Activated naive CD4-positive, alpha-beta T cell treated with anti-CD3 and anti-CD28 coated beads, Interleukin-2, amount 10 ng/mL, durations not matched to agents 7 days and 5 days (primary cell): Measurements from ENCODE around the gene DCUN1D4.

Experiments
- CTCF ChIA-PET: fragments of 350-600 bp; sonication (Branson Sonifier 250); formaldehyde crosslinking; loops from one replicate; lab custom pipeline; 2021; ENCODE audit warnings: antibody characterized with exemption; lab: Charles Lee
- DNase-seq: peaks from one replicate; pipeline ENCODE4 v3.0.0-alpha.2; 2020
- H3K27ac Mint-ChIP-seq: one replicate; pipeline ENCODE4 v1.8.0; 2021; ENCODE audit warnings: mild to moderate bottlenecking, moderate library complexity, mixed read lengths
- H3K27me3 Mint-ChIP-seq: one replicate; pipeline ENCODE4 v1.8.0; 2021; ENCODE audit warnings: mild to moderate bottlenecking, mixed read lengths
- H3K36me3 Mint-ChIP-seq: one replicate; pipeline ENCODE4 v1.8.0; 2021; ENCODE audit warnings: mixed read lengths
- H3K4me1 Mint-ChIP-seq: one replicate; pipeline ENCODE4 v1.8.0; 2021; ENCODE audit warnings: mixed read lengths
- H3K4me3 Mint-ChIP-seq: one replicate; pipeline ENCODE4 v1.8.0; 2021; ENCODE audit warnings: mild to moderate bottlenecking, moderate library complexity, mixed read lengths
- H3K9me3 Mint-ChIP-seq: one replicate; pipeline ENCODE4 v1.8.0; 2021; ENCODE audit warnings: mixed read lengths

Gene DCUN1D4

DNA sequence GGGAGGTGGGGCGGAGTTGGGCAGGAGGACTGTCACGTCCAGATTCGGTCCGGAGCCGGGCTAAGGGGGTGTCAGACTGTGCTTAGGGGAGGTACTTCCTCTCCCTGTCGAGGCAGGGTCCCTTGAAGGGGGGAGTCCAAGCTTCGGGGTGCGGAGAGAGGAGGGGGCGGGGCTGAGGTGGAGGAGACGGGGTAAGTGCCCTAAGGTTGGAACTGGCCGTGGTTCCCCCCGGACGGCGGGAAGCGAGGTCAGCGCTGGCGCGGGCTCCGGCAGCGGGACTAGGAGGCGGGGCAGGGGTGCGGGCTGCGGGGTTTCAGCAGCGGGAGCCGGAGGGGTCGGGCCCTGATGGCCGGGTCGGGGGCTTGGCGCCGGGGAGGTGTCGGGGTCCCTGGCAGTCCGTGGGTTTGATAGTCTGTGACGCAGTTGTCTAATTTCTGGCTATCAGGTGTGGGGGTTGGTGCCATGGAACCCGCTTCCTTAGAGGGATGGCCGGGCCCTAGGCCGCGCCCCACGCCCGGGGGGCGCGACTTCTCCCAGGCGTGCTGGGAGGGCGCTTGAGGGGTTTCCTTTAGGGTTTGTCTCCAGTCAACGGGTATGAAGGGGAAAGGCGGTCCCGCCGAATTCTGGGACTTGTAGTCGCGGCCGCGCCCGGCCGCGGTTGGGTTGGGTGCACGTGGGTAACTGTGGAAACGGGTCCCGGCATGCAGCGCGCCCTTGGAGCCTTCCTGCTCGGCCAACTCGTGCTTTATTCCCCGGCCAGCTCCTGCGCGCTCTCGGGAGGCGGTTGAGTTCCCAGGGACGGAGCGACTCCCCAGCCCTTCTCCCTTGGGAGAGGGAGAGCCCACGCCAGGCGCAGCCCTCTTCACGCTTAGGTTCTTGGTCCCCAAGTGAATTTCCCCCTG is 1.5 kb downstream of the DCUN1D4 start:
- Mint-ChIP-seq H3K4me1 (peaks cover 16% of the 10 kb centered on the region), H3K4me3 (peak overlapping the region; percentile 91), H3K36me3 (peaks cover 2% of the 10 kb centered on the region), H3K27me3 (peaks cover 9% of the 10 kb centered on the region), H3K9me3 (no peaks in the 10 kb centered on the region), H3K27ac (peak overlapping the region; percentile 78)
- peak; percentile 89 for DNase-seq
- CTCF ChIA-PET: no interaction called here

GRCh38 chr4:51845055-51845426 is 2.1 kb downstream of the DCUN1D4 start:
- CTCF ChIA-PET: no interaction called here
- Mint-ChIP-seq H3K27ac (peak overlapping the region; percentile 78), H3K36me3 (peaks cover 2% of the 10 kb centered on the region), H3K27me3 (peaks cover 9% of the 10 kb centered on the region), H3K4me1 (peaks cover 16% of the 10 kb centered on the region), H3K4me3 (peak overlapping the region; percentile 91), H3K9me3 (no peaks in the 10 kb centered on the region)
- no peak for DNase-seq

DNA sequence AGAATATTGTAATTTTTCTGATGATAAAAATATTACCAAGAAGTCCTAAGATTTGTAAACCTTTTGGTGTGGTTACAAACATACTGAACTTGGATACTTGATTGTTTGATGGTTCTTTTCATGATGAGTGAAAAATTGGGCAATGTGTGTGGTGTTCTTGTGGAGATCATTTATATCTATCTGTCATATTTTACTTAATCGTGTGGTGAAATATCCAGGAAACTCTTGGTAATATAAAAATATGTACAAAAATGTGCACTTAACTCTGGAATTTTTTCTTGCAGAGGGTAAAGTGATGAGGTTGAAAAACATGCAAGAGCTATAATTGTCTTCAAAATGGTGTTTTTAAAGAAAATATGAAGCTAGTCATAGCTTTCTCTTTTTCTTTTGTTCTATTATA is 2.8 kb downstream of the DCUN1D4 start:
- H3K36me3 Mint-ChIP-seq: peaks cover 2% of the 10 kb centered on the region
- CTCF ChIA-PET: no interaction called here
- no peaks in the 10 kb centered on the region for H3K9me3 Mint-ChIP-seq
- peaks cover 17% of the 10 kb centered on the region for H3K4me1 Mint-ChIP-seq
- H3K27ac Mint-ChIP-seq: no peak overlapping the region
- DNase-seq: no peak
- H3K4me3 Mint-ChIP-seq: no peak overlapping the region
- H3K27me3 Mint-ChIP-seq: peaks cover 9% of the 10 kb centered on the region

GRCh38 chr4:51849430-51849829 is 6.5 kb downstream of the DCUN1D4 start:
- Mint-ChIP-seq H3K4me1 (peaks cover 19% of the 10 kb centered on the region), H3K27ac (no peak overlapping the region), H3K4me3 (no peak overlapping the region), H3K27me3 (no peaks in the 10 kb centered on the region), H3K9me3 (no peaks in the 10 kb centered on the region), H3K36me3 (no peaks in the 10 kb centered on the region)
- DNase-seq: no peak
- CTCF ChIA-PET: no interaction called here

DNA sequence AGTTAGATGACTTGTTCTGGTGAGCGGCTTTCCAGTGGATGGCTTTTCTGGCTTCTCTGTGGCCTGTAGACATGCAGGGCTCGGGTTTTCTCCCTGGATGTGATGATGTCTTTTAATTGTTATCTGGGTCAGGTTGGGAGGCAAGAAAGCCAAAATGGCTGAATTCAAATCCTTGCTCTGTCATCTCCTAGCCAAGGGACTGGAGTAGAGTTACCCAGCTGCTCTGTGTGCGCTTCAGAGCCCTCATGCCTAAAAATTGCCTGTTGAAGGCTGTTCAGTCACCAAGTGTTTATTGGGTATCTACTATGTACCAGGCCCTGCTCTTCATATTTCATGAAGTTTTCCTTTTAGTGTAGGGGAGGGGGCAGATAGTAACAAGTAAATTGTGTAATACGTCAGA is 7.3 kb downstream of the DCUN1D4 start:
- no peaks in the 10 kb centered on the region for H3K9me3 Mint-ChIP-seq
- H3K27me3 Mint-ChIP-seq: no peaks in the 10 kb centered on the region
- no peak for DNase-seq
- no peak overlapping the region for H3K4me3 Mint-ChIP-seq
- no peak overlapping the region for H3K27ac Mint-ChIP-seq
- CTCF ChIA-PET: no interaction called here
- peaks cover 3% of the 10 kb centered on the region for H3K36me3 Mint-ChIP-seq
- H3K4me1 Mint-ChIP-seq: peaks cover 13% of the 10 kb centered on the region

GRCh38 chr4:51851090-51851936 is 8.4 kb downstream of the DCUN1D4 start:
- peaks cover 11% of the 10 kb centered on the region for H3K4me1 Mint-ChIP-seq

DNA sequence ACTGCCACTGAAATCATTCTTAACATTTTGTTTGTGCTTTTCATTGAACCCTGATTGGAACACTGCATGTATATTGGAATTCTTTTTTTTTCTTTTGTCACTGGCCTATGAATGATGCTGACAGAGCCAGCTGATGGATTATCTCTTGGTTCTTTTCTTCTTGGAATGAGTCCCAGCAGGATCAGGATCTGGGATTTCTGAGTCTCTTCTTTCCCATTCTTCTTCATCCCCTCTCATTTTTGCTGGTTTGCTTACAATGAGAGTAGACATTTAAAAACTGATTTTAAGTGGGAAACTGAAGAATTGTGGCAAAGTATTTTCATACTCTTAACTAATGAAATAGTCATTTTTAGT is 9.0 kb downstream of the DCUN1D4 start:
- Mint-ChIP-seq H3K27me3 (no peaks in the 10 kb centered on the region), H3K36me3 (peaks cover 5% of the 10 kb centered on the region), H3K9me3 (no peaks in the 10 kb centered on the region), H3K4me1 (peaks cover 11% of the 10 kb centered on the region), H3K4me3 (no peak overlapping the region), H3K27ac (no peak overlapping the region)
- no peak for DNase-seq
- CTCF ChIA-PET: no interaction called here

More at GRCh38 chr4:51851090-51851936, 8.4 kb downstream of the DCUN1D4 start:
- no peak for DNase-seq
- no peaks in the 10 kb centered on the region for H3K27me3 Mint-ChIP-seq
- no peaks in the 10 kb centered on the region for H3K9me3 Mint-ChIP-seq
- H3K27ac Mint-ChIP-seq: no peak overlapping the region
- H3K4me3 Mint-ChIP-seq: no peak overlapping the region
- H3K36me3 Mint-ChIP-seq: peaks cover 4% of the 10 kb centered on the region
- CTCF ChIA-PET: no interaction called here

DNA sequence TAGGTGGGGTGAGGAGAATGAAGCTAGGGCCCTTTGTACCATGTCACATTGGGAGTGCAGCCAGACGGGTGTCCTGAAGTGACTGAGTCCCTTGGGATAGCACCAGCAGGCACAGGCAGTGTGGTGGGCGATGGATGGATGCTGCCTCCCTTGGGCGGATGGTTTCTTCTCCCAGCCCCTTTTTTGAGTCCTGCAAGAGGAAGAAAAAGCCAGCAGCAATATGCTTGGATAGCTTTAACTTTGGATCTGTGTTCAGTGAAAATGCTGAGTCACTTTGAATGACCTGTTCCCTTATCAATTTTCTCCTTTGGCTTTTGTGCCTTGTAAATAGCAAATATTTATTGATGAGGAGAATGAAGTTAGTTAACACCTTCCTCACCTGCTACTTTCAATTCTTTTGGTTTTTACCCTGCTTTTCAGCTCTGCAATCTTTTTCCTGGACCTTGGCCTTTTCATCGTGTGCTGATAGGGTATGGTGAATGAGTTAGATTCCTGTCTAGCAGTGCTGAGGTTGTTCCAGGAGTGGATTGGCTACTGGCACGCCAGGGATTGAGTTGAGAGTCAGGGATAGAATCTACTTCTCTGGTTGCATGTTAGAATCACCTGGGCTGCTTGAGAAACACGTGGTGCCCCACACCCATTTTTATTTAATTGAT is 10.2 kb downstream of the DCUN1D4 start:
- H3K4me1 Mint-ChIP-seq: peaks cover 11% of the 10 kb centered on the region

GRCh38 chr4:51855270-51855669 is 12.3 kb downstream of the DCUN1D4 start:
- Mint-ChIP-seq H3K27ac (no peak overlapping the region), H3K4me3 (no peak overlapping the region), H3K36me3 (peaks cover 10% of the 10 kb centered on the region), H3K9me3 (no peaks in the 10 kb centered on the region), H3K27me3 (no peaks in the 10 kb centered on the region), H3K4me1 (peaks cover 11% of the 10 kb centered on the region)
- CTCF ChIA-PET: no interaction called here
- no peak for DNase-seq

More for the DNA sequence above, 10.2 kb downstream of the DCUN1D4 start:
- Mint-ChIP-seq H3K27me3 (no peaks in the 10 kb centered on the region), H3K4me3 (no peak overlapping the region), H3K36me3 (peaks cover 10% of the 10 kb centered on the region), H3K9me3 (no peaks in the 10 kb centered on the region), H3K27ac (no peak overlapping the region)
- no peak for DNase-seq
- CTCF ChIA-PET: no interaction called here

DNA sequence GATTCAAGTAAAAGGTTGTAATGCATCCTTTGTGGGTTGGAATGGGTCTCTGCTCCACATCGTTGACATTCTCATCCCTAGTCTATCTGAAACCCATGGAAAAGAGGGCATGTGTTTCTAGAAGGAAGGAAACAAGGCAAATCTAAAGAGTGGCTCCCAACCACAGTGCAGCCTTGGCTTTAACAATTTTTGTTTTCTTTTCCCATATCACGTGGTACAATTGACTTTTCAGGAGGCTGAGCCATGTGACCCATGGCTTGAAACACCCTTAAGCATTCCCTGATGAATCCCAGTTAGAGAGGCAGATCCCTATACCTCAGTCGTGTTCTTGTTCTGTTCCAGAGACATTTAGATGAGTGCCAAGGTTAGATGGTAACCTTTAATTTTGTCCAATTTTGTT is 12.8 kb downstream of the DCUN1D4 start:
- no peaks in the 10 kb centered on the region for H3K9me3 Mint-ChIP-seq
- DNase-seq: no peak
- H3K4me3 Mint-ChIP-seq: no peak overlapping the region
- no peaks in the 10 kb centered on the region for H3K27me3 Mint-ChIP-seq
- H3K36me3 Mint-ChIP-seq: peaks cover 10% of the 10 kb centered on the region
- CTCF ChIA-PET: no interaction called here
- H3K4me1 Mint-ChIP-seq: peaks cover 10% of the 10 kb centered on the region
- no peak overlapping the region for H3K27ac Mint-ChIP-seq

- Mint-ChIP-seq H3K27ac (no peak overlapping the region), H3K4me1 (no peaks in the 10 kb centered on the region), H3K4me3 (no peak overlapping the region), H3K9me3 (no peaks in the 10 kb centered on the region), H3K36me3 (peaks cover 10% of the 10 kb centered on the region), H3K27me3 (no peaks in the 10 kb centered on the region)
- CTCF ChIA-PET: no interaction called here
- no peak for DNase-seq
These were observed 15.8 kb downstream of the DCUN1D4 start for GRCh38 chr4:51858605-51859202.

- H3K9me3 Mint-ChIP-seq: no peaks in the 10 kb centered on the region
- CTCF ChIA-PET: no interaction called here
- H3K36me3 Mint-ChIP-seq: peaks cover 13% of the 10 kb centered on the region
- no peaks in the 10 kb centered on the region for H3K27me3 Mint-ChIP-seq
- H3K4me3 Mint-ChIP-seq: no peak overlapping the region
- H3K27ac Mint-ChIP-seq: no peak overlapping the region
- DNase-seq: no peak
- H3K4me1 Mint-ChIP-seq: no peaks in the 10 kb centered on the region
These were observed 16.6 kb downstream of the DCUN1D4 start for GRCh38 chr4:51859476-51860031.

GRCh38 chr4:51862199-51862598 is 19.2 kb downstream of the DCUN1D4 start:
- Mint-ChIP-seq H3K9me3 (no peaks in the 10 kb centered on the region), H3K4me3 (no peak overlapping the region), H3K27me3 (no peaks in the 10 kb centered on the region), H3K27ac (no peak overlapping the region), H3K36me3 (peaks cover 18% of the 10 kb centered on the region), H3K4me1 (no peaks in the 10 kb centered on the region)
- CTCF ChIA-PET: interaction anchor here (1.1 kb wide), 1 partner anchor 14 kb away, joined by 3 read pairs; no protein-coding TSS in a partner anchor
- DNase-seq: no peak

DNA sequence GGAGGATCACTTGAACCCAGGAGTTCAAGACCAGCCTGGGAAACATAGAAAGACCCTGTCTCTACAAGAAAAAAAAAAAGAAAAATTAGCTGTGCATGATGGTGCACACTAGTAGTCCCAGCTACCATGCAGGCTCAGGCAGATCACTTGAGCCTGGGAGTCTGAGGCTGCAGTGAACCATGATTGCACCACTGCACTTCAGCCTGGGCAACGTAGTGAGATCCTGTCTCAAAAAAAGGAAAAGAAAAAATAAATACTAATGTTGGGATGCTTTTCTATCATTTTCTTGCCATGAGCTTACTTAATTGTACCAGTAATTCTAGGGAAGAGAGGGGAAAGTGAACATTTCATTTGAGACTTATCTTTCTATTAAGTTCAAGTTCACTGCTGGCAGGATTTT is 19.8 kb downstream of the DCUN1D4 start:
- peaks cover 19% of the 10 kb centered on the region for H3K36me3 Mint-ChIP-seq
- no peaks in the 10 kb centered on the region for H3K27me3 Mint-ChIP-seq
- no peak for DNase-seq
- H3K9me3 Mint-ChIP-seq: no peaks in the 10 kb centered on the region
- H3K4me3 Mint-ChIP-seq: no peak overlapping the region
- H3K27ac Mint-ChIP-seq: no peak overlapping the region
- CTCF ChIA-PET: interaction anchor here (1.1 kb wide), 1 partner anchor 15 kb away, joined by 3 read pairs; no protein-coding TSS in a partner anchor
- H3K4me1 Mint-ChIP-seq: no peaks in the 10 kb centered on the region
